NCI-H69 (cell line): ENCODE results near the gene TRMT2A.

Experiments used
- DNase-seq: peaks from one replicate; lab custom pipeline; 2025; lab: John Stamatoyannopoulos, UW

Gene TRMT2A

DNA sequence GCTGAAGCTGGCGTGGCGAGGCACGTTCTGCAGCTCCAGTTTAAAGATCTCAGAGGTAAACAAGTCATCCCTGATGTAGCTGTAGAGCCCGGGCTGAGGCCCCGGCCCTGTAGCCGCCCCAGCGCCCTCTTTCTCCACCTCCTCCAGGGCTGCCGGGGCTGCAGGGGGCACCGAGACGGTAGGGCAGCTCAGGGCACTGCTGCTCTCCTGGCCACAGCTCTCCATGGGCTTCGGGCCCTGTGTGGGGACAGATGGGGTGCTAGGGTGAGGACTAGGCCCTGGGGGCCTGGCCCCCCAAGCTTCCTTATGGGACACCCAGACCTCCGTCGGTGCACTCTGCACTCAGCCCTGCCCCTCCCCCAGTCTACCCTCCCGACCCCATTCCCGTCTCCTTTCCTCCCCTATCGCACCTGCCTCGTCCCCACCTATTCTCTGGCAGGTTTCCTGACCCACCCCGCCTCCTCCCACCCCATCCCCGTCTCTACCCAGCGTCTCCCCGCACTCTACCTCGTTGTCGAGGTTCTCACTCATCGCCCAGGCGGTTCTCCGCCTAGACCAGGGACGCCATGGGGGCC, 563 bp downstream of the TRMT2A start:
- no peak for DNase-seq

DNA sequence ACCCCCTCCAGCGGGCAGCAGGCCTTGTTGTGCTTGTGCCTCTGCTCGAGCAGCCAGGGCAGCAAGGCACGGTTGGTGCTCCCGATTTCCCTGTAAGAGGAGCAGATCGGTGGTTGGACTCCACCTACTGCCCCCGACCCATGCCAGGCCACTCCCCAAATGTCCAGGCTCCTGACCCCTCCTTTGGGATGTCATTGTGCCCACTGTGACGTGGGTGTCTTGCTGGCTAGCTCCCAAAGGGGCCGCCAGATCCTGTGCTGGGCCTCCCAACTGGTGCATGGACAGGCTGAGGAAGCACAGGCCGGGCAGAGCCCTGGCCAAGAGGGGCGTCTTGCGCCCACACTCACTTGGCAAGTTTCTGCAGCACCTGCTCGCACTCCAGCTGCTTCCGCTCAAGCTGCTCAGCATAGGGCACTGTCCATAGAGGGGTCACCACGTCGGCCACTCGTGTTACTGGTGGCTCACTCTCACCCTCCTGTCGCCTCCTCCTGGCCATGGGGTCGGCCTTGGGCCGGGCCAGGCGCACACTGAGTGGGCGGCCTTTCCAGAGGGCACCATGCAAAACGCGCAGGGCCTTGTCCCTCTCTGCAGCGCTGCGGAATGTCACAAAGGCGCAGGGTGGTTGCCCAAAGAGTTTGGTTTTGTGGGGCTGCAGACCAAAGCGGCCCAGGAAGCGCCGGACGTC, 1.2 kb downstream of the TRMT2A start, which contains the start of gene RANBP1:
RANBP1 (plus strand) TSS at position 414 of the 685 bp plus-strand sequence; CDS start at position 495, 81 bp downstream.
- no peak for DNase-seq

DNA sequence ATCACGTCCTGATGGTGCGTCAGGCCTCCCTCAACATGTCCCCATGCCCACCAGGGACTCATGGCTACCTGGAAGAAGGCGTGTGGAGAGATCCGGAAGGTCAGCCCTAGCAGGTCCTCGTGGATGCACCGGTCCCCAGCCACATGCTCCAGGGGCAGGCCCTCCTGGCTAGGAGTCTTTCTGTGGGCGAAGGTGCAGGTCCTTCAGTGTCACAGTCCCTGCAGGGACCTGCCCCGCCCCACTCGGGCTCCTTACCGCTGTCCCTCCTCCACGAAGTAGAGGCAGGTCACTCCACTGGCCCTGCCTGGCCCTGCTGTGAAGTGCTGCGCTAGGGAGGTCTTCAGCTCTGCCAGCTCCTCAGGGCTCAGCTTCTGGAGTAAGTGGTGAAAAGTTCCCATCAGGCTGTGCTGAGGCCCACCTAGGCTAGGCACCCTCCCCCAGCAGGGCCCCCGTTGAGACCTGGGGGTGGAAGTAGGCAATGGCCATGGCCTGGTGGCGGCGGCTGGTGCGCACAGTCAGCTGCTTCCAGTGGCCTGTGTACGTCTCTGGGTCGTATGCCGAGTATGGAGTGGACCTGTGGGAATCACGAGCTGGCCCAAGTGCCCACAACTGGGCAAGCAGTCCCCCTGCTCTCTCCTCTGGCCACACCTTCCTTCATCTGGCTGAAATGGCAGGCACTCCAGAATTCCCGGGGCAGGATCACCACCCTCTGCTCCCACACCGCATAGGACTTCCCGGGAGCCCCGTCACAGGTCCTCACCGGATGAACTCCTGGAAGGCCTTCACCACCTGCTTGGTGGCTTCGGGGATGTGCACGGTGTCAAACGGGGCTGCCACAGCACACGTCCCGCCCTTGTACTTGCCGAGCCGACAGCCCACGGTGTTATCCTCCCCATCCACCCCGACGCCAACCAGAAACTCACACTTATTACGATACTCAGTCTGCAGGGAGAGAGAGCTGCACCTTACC, 2.2 kb downstream of the TRMT2A start:
- no peak for DNase-seq

DNA sequence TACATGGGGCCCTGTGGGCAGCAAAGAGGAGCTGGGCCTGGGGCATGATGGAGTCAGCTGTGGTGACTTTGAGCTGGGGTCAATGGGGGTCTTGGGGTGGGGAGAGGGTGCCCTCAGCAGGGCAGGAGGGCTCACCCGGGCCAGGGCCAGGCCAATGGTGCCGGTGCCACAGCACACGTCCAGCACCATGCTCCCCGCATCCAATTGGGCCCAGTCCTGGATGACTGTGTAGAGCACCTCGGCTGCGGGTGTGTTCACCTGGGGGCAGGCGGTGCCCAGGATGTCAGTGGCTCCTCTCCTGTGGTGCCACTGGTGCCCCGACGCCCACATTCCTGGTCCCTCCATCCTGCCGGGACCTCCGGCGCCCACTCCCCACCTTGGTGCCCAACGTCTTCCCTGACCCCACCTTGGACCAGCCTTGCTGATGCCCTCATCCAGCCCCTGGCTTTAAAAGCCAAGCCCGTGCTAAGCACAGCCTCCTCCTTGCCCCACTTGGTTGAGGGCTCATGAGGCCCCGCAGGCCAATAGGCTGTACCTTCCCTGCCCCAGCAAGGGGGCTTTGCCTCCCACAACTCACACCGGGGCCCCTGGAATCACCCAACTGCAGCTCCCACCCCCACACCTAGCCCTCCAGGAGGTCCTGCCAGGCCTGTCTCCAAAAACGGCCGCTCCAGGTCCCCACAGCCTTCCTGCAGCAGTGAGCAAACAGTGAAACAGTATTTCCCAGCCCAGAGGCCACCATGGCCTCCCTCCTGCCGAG, 3.3 kb downstream of the TRMT2A start:
- no peak for DNase-seq

DNA sequence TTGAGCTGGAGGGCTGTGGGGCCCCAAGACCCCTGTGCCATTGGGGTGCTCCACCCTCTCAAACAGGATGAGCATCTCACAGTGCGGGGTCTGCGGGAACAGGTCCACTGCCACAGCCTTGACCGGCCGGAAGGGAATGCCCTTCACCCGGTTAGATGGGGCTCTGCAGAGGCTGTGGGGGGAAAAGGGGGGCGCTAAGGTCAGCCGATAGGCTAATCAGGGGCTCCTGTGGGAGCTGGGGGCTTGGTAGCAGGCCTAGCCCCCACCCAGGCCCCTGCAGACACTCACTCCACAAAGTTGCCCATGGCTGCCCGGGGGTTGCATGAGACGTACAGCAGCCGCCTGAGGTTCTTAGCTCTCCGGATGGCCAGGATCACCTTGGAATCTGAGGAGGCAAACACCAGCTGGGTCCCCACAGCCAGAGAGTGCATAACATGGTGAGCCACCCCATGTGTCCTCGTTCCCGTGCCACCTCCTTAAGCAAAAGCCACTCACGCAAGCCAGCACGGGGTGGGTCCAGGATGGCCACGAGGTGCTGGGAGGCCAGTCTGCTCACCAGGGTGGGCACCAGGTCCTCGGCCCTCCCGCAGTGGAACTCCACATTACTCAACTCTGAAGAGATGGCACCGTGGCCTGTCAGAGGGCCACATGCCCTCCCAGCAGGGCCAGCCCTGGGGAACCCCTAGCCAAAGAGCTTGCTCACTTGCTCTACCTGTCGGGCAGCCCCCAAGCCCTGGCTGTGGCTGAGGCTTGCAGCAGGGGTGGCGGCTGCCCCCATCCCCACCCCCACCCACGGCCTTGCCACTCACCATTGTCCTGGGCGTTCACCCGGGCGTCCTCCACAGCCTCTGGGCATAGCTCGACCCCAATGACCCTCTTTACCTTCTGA, 4.2 kb downstream of the TRMT2A start:
- DNase-seq, result no peak

DNA sequence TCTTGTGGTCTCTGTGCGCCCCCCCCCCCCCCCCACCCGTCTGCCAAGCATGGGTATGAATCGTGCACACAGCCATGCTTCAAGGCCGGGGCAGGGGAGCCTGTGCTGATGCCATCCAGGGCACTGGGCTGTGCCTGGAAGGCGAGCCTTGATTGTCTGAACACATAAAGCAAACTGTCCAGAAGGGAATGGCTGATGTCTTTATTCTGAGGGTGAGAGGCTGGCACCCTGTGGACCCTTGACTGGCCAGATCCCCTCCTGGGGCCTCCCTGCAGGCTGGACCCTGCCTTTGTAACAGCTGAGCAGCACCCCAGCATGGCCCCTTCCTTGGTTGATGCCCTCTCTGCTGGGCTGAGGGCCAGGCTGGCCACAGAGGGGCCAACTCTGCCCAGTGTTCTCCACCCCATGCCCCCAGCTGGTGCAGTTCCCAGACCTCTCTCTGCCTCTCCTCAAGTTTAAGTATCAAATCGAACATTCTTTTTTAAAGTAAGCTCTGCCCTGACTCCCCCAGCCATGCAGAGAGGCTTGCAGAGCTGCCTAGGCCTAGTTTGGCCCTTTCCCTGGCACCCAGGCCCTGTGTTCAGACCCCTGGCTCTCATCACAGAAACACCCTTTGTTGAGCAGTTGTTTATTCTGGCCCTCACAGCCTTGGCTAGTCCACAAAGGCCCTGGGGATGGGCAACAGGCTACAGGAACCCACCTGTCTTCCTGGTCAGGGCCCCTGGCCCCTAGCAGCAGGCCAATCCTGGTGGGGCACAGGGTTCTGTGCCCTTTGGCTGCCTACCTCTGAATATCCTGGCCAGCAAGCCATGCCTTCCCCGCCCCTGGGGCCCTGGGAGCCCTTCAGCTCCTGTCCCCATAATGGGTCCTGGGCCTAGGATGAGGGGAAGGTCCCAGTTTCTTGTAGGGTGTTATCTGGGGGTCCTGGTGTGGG, 5.1 kb downstream of the TRMT2A start:
- DNase-seq, result no peak

DNA sequence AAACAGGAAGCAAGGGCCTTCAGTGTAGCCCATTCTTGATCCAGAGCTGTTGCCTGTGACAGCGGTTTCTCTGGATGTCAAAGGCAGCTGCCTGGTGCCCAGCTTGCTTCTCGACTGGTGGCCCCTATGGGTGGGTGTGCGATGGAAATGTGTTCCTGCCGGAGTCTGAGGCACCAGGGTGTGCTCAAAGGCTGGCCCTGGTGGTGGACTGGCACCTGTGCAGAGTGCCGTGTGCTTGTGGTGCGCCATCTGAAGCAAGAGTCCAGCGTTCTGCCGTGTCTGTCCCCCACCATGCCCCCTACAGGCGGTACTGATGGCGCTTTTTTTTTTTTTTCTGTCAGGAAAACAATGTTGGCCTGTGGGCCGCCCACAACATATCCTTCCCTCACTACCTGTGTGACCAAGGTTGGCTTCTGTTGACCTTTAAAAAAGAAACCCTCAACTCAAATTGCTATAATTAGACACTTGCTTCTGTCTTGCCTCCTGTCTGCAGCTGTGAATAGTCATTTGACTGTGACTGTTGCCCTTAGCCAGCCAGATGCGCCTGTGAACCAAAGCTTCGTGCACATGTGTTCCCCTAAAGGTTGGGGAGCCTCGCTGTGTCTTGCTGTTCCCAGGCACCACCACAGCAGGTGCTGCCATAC, 5.9 kb downstream of the TRMT2A start:
- peak; percentile 58 for DNase-seq

DNA sequence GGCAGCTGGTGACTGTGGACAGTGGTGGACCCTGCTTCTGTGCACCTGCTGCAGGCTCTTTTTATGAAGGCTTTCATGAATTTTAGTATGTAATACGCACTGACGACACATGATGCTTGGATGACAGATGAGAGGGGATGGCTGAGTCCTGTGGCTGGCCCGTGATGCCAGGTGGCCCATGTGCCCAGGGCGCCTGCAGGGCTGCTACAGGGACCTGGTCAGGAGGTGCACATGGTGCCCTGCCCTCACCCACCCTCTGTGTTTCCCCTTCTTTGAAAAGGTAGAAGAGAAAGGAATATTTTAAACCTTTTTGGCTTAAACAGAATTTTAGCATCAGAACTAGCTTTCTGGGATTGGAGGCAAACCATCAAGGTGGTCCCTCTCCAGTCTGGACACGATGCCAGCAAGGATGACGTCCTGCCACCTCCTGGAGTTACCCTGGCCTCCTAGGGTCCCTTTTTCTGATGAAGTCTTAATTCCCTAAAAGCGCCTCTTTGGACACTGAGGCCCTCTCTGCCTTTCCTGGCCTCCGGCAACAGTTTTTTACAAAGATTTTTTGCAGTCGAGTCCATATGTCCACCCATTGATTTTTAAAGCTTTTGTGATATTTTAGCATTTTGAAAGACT, 6.6 kb downstream of the TRMT2A start:
- no peak for DNase-seq

DNA sequence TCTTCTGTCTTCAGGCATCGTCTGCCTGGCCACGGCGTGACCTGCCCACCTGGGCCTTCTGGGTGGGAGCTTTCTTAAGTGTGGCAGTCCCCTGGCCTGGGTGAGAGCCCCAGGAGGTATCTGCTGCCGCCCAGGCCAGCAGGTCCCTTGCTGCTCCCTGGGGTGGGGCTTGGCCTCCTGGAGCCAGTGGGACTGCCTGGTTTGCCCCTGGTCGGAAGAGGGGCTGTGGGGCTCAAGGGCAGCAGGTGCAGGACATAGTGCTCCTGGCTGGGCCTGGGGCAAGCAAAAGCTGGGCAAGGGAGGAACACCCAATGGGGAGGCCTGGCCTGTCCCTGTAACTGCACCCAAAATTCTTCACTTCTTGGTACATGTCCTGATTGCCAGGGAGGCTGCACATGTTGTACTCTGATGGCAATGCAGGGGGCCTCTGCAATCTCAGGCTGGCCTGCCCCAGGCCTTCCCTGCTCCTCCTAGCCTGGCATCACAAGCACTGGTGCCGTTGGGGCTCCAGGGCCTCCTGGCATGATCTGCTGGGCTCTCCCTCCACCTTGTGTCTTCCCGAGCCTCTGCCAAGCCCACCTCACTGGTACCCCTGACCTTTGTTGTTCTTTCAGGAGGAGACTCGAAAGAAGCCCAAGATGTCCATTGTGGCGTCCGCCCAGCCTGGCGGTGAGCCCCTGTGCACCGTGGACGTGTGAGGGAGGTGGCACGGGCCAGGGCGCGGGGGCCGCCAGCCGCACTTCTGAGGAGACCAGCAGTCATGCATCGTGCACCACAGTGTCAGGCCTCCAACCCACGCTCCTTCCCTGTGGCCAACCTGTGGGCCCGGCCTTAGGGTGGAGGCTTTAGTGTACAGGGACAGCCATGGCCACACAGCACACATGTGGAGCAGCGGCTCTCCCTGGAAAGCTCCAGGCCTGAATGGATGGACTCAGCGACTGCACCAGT, 7.3 kb downstream of the TRMT2A start:
- no peak for DNase-seq

DNA sequence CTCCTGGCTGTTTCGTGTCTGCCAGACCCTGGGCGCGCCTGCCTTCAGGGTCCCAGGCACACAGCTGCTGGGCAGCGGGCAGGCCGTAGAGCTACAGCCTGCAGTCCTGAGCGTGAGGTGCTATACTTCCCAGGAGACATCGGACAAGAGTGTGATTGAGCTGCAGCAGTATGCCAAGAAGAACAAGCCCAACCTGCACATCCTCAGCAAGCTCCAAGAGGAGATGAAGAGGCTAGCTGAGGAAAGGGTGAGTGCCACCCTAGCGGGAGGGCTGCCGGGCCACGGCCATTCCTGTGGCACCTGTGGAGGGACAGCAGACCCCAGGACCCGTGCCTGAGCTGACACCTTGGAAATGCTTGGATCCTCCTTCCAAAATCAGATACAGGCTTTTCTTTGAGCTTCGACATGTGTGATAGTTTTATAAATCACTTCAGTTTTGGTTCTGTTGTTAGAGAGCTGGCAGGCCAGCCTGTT, 8.2 kb downstream of the TRMT2A start:
- DNase-seq, result no peak

DNA sequence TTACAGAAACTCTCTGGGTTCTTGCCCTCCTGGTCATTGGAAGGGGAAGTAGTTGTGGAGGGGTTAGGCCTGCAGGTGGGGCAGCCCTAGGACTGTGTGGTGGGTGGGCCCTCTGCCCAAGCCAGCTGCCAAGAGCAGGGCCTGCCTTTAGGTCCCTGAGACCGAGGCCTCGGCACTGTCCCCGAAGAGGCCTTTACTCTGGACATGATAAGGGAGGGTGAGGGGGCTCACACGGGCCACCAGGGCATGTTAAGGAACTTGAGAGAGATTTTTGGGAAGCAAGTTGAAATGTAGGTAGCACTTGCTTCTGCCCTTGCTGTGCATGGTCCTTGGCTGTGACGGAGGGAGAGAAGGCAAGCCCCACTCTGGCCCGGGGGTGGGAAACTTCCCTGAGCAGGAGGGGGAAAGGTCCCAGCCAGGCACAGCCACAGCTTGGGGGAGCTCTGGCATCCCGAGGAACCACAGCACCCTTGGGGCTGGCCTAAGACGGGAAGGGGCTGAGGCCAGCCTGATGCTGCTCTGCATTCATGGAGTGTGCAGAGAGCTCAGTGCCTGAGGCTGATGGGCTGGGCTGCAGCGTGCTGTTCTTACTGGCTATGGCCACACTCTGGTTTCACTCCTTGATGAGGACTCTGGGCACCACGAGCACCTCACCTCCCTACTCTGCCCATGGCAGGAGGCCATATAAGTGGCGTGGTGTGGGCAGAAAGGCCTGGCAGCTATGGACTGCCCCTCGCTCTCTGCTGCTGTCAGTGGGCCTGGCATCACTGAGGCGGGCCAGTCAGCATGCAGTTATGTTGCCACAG, 8.9 kb downstream of the TRMT2A start:
- no peak for DNase-seq

DNA sequence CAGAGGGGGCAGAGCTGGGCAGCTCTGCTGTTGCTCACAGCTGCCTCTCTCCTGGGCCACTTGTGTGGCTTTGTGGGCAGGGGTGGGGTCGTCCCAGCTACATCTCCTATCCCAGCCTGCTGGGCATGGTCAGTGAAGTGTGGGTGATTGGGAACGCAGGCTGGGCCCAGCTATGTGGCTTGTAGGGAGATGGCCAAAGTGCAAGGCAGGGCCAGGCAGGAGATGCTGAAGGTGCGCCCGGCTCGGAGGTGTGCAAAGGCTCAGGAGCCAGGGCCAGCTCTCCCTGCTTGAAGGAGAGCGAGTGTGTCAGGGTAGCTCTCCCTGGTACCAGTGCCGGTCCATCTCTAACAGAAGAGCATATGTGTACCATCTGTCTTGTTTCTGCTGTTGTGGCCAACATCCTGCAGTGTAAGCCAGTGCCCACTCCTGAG, 9.5 kb downstream of the TRMT2A start:
- DNase-seq, result no peak

DNA sequence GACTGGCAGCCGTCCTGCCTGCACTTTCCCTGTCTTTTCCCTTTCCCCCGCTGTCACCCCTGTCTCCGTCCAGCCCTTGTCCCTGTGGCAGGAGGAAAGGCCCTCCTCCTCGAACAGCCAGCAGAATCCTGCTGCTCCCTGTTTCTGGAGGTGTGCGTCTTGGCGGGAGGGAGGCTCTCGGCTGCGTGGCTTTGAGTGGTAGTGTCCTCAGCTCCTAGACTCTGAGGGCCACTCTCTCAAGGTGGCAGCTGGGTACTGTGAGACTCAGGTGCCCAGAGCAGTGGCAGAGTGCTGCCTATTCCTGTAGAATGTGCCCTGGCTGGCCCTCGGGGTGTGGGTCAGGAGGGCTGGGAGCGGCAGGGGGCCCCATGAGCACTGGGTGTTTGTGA, 10.2 kb downstream of the TRMT2A start:
- DNase-seq, result no peak

DNA sequence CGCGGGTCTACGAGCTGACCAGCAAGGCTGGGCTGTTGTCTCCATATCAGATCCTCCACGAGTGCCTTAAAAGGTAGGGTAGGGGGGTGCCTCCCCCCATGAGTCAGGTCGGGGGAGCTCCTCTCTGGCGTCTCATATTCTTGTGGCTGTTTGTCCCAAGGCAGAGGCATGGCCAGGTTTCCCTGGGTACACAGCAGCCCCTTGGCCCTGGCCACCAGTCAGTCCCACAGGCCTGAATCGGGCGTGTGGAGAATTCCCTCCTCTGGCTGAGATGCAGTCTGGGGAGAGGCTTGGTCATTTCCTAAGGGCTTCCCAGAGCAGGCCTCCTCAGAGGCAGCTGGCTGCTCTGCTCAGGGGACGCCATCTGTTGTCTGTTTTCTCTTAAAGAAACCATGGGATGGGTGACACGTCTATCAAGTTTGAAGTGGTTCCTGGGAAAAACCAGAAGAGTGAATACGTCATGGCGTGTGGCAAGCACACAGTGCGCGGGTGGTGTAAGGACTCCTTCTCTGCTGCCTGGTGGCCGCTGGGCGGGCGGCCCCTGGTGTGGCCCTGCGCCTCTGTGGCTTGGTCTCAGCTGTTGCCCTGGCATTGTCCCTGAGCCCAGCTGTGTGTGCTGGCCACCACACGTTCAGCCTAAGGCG, 10.7 kb downstream of the TRMT2A start:
- no peak for DNase-seq

DNA sequence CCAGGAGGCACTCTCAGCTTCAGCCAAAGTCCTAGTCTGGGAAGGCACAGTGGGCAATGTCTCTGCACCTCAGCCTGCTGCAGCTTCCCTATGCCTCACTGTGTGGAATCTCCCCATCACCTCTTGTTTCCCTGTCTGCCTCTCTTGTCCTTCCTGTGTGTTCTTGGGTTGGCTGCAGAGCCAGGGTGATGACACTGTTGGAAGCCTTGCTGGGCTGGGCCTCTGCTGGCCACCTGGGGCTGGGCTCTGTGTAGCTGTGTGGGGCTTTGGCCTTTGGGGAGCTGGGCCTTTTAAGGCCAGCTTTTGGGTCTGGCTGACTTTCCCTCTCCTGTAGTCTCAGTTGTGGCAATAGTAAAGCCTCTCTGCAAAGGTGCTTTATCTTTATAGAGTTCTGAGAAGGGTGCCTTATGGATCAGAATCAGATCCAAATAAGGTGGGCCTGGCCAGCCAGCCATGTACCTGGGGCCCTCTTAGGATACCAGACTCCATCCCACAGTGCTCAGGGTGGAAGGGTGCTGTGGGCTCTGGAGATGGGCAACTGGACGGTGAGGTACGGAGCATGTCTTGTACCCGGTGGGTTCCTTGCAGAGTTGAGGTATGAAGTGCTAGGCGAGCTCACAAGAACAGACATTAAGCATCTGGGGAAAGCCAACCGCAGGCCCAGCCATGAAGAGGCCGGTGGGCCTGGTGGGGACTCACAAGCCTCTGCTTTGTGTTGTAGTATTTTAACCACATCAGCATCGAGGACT, 11.4 kb downstream of the TRMT2A start:
- DNase-seq, result no peak
